HG02840 (cell line): ENCODE data around the gene TSPAN7.

Source experiments
- ATAC-seq: cut with Tn5 transposase; IDR thresholded peaks from one replicate; pipeline ENCODE4 v1.9.1; 2021; ENCODE audit warnings: mild to moderate bottlenecking, moderate library complexity, moderate number of reproducible peaks; ENCODE audit not compliant: unreplicated experiment, low FRiP score

Gene TSPAN7

GRCh38 chrX:38675856-38676255 is 114.5 kb downstream of the TSPAN7 start:
- no peak for ATAC-seq

DNA sequence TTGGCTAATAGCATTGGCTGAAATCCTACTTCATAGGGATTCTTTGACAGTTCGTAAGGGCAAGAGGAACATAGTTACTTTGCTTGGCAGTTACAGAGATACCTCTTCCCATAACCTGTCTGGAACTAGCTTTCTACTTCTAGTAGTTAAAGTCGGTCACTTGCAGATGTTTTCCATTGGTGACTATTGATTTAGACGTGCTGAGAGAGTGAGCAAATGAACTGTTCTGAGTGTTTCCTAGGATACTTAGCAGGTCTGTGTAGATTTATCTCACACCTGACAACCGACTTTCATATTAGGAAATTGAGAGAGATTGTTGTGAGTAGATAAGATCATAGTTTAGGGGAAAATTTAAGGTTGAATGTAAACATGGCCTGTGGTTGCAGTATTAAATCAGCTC is 116.8 kb downstream of the TSPAN7 start:
- ATAC-seq: no peak

GRCh38 chrX:38678821-38679220 is 117.5 kb downstream of the TSPAN7 start:
- no peak for ATAC-seq

DNA sequence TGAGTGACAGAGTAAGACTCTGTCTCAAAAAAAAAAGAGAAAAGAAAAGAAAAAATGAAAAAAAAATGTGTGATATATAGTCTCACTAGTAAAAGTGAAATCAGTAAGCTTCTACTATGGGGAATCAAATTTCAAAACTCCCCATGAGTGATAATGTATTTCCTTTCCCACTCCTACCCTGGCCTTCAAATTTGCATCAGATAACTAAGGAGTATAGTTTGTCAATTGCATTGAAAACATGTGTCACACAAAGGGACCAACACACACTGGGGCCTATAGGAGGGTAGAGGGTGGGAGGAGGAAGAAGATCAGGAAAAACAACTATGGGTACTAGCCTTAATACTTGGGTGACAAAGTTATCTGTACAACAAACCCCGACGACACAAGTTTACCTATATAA is 118.4 kb downstream of the TSPAN7 start:
- ATAC-seq: no peak

GRCh38 chrX:38682095-38682494 is 120.8 kb downstream of the TSPAN7 start:
- no peak for ATAC-seq

- no peak for ATAC-seq
Measured at GRCh38 chrX:38692961-38693360, 131.6 kb downstream of the TSPAN7 start.

GRCh38 chrX:38694394-38694793 is 133.1 kb downstream of the TSPAN7 start:
- no peak for ATAC-seq

DNA sequence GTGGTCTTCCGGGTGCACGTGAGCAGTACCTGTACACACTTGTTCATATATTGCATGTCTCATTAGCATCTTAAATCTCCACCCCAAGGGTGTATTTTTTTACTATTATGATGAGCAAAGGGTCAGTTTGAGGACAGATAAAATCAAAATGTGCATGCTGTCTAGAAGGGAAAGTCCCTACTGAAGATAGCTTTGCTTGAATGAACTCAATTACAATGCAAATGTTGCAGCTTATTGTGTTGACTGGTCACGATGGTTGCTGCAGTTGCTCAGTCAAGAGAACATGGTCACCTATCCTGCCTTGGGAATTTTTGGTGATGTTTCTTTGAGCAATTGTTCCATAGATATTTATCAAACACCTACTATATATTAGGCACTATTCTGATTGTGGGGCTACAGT is 136.1 kb downstream of the TSPAN7 start:
- ATAC-seq: no peak

DNA sequence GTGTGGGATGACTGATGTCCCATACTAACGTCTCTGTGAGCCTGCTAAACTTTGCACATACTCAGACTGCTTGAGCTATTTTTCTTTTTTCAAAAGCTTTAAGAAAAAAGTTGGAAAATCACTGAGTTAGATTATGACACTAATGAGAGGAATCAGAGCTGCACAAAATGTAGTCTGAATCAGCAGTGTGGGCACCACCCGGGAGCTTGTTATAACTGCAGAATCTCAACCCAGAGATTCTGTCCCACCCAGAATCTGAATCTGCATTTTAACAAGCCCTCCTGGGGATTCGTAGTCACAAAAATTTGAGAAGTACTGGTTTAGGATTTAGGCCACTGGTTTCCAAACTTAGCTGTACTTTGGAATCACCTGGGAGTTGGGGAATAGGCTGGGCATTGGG is 137.8 kb downstream of the TSPAN7 start:
- ATAC-seq: no peak

- no peak for ATAC-seq
Measured at GRCh38 chrX:38699696-38700095, 138.4 kb downstream of the TSPAN7 start.

DNA sequence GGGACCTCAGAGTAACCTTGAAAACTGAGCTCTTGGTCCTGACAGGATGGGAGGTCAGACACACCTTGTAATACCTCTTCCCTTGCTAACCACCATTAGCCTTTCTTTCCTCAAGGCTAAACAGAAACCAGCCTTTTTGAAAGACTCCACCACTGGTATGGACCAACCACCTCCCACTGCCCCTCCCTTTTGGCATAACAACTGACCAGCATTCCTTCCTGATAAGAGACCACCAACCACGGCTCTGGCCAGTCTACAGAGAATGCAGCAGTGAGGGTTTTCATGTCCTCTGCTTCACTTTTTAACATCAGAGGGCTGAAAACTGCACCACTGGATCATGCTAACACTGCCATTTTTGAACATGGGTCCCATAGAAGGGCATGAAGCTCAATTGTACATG is 139.7 kb downstream of the TSPAN7 start:
- no peak for ATAC-seq

GRCh38 chrX:38704146-38704882 is 143.0 kb downstream of the TSPAN7 start:
- ATAC-seq: no peak

GRCh38 chrX:38717871-38718270 is 156.5 kb downstream of the TSPAN7 start:
- ATAC-seq: no peak

DNA sequence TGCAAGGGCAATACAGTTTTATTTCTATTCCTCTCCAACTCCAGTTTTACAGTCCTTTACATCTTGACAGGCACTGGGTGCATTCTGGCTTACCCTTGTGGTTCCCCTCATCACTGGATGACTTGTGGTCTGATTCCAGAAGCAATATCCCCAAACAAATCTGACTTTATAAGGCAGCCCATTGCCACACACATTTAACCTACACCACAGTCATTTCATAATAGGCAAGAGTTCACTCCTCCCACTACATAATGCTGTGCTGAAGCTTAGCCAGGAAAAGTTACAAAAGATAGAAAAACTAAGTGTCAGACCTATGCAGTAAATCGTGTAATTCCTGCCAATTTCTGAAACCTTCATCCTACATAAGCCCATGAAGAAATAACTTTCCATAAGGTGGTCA is 157.0 kb downstream of the TSPAN7 start:
- ATAC-seq: no peak

GRCh38 chrX:38726612-38727011 is 165.3 kb downstream of the TSPAN7 start:
- ATAC-seq: no peak

DNA sequence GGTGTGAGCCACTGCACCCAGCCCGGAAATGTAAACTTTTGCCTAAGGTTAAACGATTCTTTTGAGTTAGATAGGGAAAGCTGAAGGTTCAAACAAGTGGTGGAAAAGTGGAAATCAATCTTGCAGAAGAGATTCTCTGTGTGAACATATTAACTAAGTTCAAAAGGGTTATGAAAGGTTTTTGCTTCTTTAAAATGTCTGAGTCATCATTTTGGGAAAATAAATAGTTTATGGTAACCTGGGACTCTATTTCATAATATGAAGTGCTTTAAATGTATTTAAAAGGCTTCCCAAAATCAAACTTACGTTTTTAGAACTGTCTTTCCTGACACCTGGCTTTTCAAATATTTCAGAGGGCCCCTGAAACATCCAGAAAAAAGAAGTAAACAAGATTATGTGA is 166.3 kb downstream of the TSPAN7 start:
- ATAC-seq: no peak

- ATAC-seq: no peak
Measured at GRCh38 chrX:38732866-38733265, 171.5 kb downstream of the TSPAN7 start.
